SK-N-MC (cell line): ENCODE measurements around the gene ZNF44.

Experiments used
- DNase-seq: peaks from one replicate; pipeline ENCODE4 v3.0.0-alpha.2; 2011; ENCODE audit warnings: low read depth, low spot score
- H3K27ac ChIP-seq: fragments of 200-600 bp; sonication (generic); 2 replicates; pipeline ENCODE4 v1.5.1; 2016; ENCODE audit warnings: mixed run types
- H3K36me3 ChIP-seq: fragments of 200-600 bp; sonication (generic); 2 replicates; pipeline ENCODE4 v1.6.1; 2017; ENCODE audit warnings: antibody characterized with exemption, low read length, mixed read lengths; ENCODE audit not compliant: insufficient read depth
- H3K4me3 ChIP-seq: fragments of 200-600 bp; sonication (generic); 2 replicates; pipeline ENCODE4 v1.5.1; 2016
- H3K9ac ChIP-seq: fragments of 200-600 bp; sonication (generic); 2 replicates; pipeline ENCODE4 v1.8.0; 2017; ENCODE audit warnings: mixed run types, mixed read lengths; ENCODE audit not compliant: insufficient read length
- H3K9me3 ChIP-seq: fragments of 200-600 bp; sonication (generic); 2 replicates; pipeline ENCODE4 v1.6.1; 2017; ENCODE audit warnings: low read depth, mild to moderate bottlenecking, antibody characterized with exemption, low read length, moderate library complexity, mixed read lengths
- EZH2 ChIP-seq: fragments of 200-600 bp; sonication (generic); IDR thresholded peaks from one replicate; pipeline ENCODE4 v1.6.1; 2017; ENCODE audit warnings: antibody characterized with exemption
- FOXP2 ChIP-seq: optimal IDR thresholded peaks from 2 replicates; pipeline ENCODE3; 2011; ENCODE audit warnings: mild to moderate bottlenecking, moderate library complexity; ENCODE audit not compliant: insufficient read depth; ENCODE audit errors: extremely low read length, control extremely low read depth
- POLR2AphosphoS5 ChIP-seq: IDR thresholded peaks from 2 replicates; pipeline ENCODE4 v1.6.1; 2012; ENCODE audit warnings: mild to moderate bottlenecking, low read depth, low read length, borderline replicate concordance

Gene ZNF44

GRCh38 chr19:12295191-12295590 is 508 bp upstream of the ZNF44 start:
- no peaks in the 10 kb centered on the region for H3K36me3 ChIP-seq
- DNase-seq: no peak
- H3K9me3 ChIP-seq: no peaks in the 10 kb centered on the region
- TF ChIP-seq POLR2AphosphoS5: no peak
- no peak for TF ChIP-seq FOXP2
- no peak for TF ChIP-seq EZH2
- H3K4me3 ChIP-seq: peak overlapping the region; percentile 67; the same call in 1 of the 2 replicates
- H3K9ac ChIP-seq: no peak overlapping the region
- H3K27ac ChIP-seq: no peak overlapping the region

GRCh38 chr19:12293777-12294248 is 870 bp downstream of the ZNF44 start:
- Histone ChIP-seq H3K4me3 (peak overlapping the region; percentile 67), H3K27ac (no peak overlapping the region), H3K9ac (no peak overlapping the region), H3K36me3 (no peaks in the 10 kb centered on the region), H3K9me3 (no peaks in the 10 kb centered on the region)
- TF ChIP-seq FOXP2 (no peak), EZH2 (no peak), POLR2AphosphoS5 (no peak)
- no peak for DNase-seq

GRCh38 chr19:12289790-12290065 is 5.0 kb downstream of the ZNF44 start:
- no peaks in the 10 kb centered on the region for H3K36me3 ChIP-seq
- DNase-seq: no peak
- no peak overlapping the region for H3K4me3 ChIP-seq
- no peak overlapping the region for H3K9ac ChIP-seq
- H3K27ac ChIP-seq: no peak overlapping the region
- no peaks in the 10 kb centered on the region for H3K9me3 ChIP-seq
- TF ChIP-seq POLR2AphosphoS5 (no peak), FOXP2 (no peak), EZH2 (no peak)

GRCh38 chr19:12287958-12288500 is 6.7 kb downstream of the ZNF44 start:
- H3K27ac ChIP-seq: no peak overlapping the region
- no peak for TF ChIP-seq EZH2

GRCh38 chr19:12284631-12285030 is 10.1 kb downstream of the ZNF44 start:
- no peak overlapping the region for H3K4me3 ChIP-seq

More at GRCh38 chr19:12287958-12288500, 6.7 kb downstream of the ZNF44 start:
- no peak overlapping the region for H3K4me3 ChIP-seq
- H3K36me3 ChIP-seq: no peaks in the 10 kb centered on the region
- no peaks in the 10 kb centered on the region for H3K9me3 ChIP-seq
- no peak overlapping the region for H3K9ac ChIP-seq
- DNase-seq: no peak

GRCh38 chr19:12284226-12284625 is 10.5 kb downstream of the ZNF44 start:
- no peak overlapping the region for H3K27ac ChIP-seq
- H3K9me3 ChIP-seq: no peaks in the 10 kb centered on the region
- H3K9ac ChIP-seq: no peak overlapping the region
- DNase-seq: no peak
- H3K4me3 ChIP-seq: no peak overlapping the region
- TF ChIP-seq FOXP2: no peak
- no peak for TF ChIP-seq POLR2AphosphoS5
- no peak for TF ChIP-seq EZH2
- H3K36me3 ChIP-seq: no peaks in the 10 kb centered on the region

More at GRCh38 chr19:12284631-12285030, 10.1 kb downstream of the ZNF44 start:
- no peak for TF ChIP-seq EZH2
- no peak for TF ChIP-seq FOXP2
- no peak for TF ChIP-seq POLR2AphosphoS5
- DNase-seq: no peak
- H3K9ac ChIP-seq: no peak overlapping the region
- H3K27ac ChIP-seq: no peak overlapping the region
- H3K36me3 ChIP-seq: no peaks in the 10 kb centered on the region
- no peaks in the 10 kb centered on the region for H3K9me3 ChIP-seq

- no peak overlapping the region for H3K9ac ChIP-seq
- H3K27ac ChIP-seq: no peak overlapping the region
- TF ChIP-seq POLR2AphosphoS5: no peak
- TF ChIP-seq EZH2: no peak
- TF ChIP-seq FOXP2: no peak
- H3K9me3 ChIP-seq: no peaks in the 10 kb centered on the region
- DNase-seq: no peak
- no peak overlapping the region for H3K4me3 ChIP-seq
- no peaks in the 10 kb centered on the region for H3K36me3 ChIP-seq
Observed at GRCh38 chr19:12278713-12279112, 16.0 kb downstream of the ZNF44 start.

- no peak overlapping the region for H3K27ac ChIP-seq
- H3K9me3 ChIP-seq: no peaks in the 10 kb centered on the region
- H3K9ac ChIP-seq: no peak overlapping the region
- H3K4me3 ChIP-seq: no peak overlapping the region
- DNase-seq: no peak
- TF ChIP-seq FOXP2 (no peak), POLR2AphosphoS5 (no peak), EZH2 (no peak)
- no peaks in the 10 kb centered on the region for H3K36me3 ChIP-seq
Observed at GRCh38 chr19:12272980-12273901, 21.4 kb downstream of the ZNF44 start.
